Mucosa of descending colon (tissue), 3 donors: ENCODE data around the gene COMMD4. TPM values are rescaled to one million over a fixed set of nuclear protein-coding genes. Genes with fewer than 3 reads are reported as not detected.

Experiments used
- ATAC-seq: fragments of 200-7000 bp; cut with Tn5 transposase; one replicate; pipeline ENCODE4 v1.9.1; 2020; ENCODE audit warnings: mild to moderate bottlenecking, moderate library complexity
- DNase-seq, 3 donors: peaks; one replicate each; pipeline ENCODE4 v3.0.0-alpha.2; 2020
- H3K36me3 ChIP-seq: fragments of 200-600 bp; one replicate; pipeline ENCODE4 v1.8.0; 2021; ENCODE audit warnings: low read depth, mild to moderate bottlenecking
- H3K4me1 ChIP-seq: fragments of 200-600 bp; one replicate; pipeline ENCODE4 v1.8.0; 2021; ENCODE audit warnings: low read depth, mild to moderate bottlenecking
- H3K4me3 ChIP-seq: fragments of 200-600 bp; one replicate; pipeline ENCODE4 v1.8.0; 2021; ENCODE audit warnings: mild to moderate bottlenecking
- H3K9me3 ChIP-seq: fragments of 200-600 bp; one replicate; pipeline ENCODE4 v1.8.0; 2021; ENCODE audit warnings: mild to moderate bottlenecking
- CTCF ChIP-seq: fragments of 200-600 bp; IDR thresholded peaks from one replicate; pipeline ENCODE4 v1.8.0; 2022; ENCODE audit warnings: antibody characterized with exemption, mild to moderate bottlenecking
- intact Hi-C, 2 donors: fragments of 100-400 bp; cut with DNase I in 1 of 2; cut with micrococcal nuclease in 1 of 2; formaldehyde crosslinking; loops; one replicate each; pipeline versions ENCODE4 v1.11.0 to v1.11.1; 2022; cut with DNase I, micrococcal nuclease
- total RNA-seq, 3 donors: library from RNA; stranded (reverse); fragmentation: NEBNext Ultra II Directional in 2 of 3; extraction: Animal tissue kit (Norgen Biotek cat#: 25700) in 2 of 3; gene quantifications; one replicate each; pipeline versions ENCODE4 v1.2.1 to v1.2.4, GENCODE V29; 2021 to 2023
- donor health status: DM: no; HTN: no; CAD: no; lungs with moderate emphysema.
- donor health status: DM: no; HTN: no; CAD: no.
- donor health status: DM: no; HTN: yes; CAD: no.

COMMD4 gene
- total RNA-seq, 3 donors from 2014 or later: 57.2 to 84.9 (median 72.3) TPM

DNA sequence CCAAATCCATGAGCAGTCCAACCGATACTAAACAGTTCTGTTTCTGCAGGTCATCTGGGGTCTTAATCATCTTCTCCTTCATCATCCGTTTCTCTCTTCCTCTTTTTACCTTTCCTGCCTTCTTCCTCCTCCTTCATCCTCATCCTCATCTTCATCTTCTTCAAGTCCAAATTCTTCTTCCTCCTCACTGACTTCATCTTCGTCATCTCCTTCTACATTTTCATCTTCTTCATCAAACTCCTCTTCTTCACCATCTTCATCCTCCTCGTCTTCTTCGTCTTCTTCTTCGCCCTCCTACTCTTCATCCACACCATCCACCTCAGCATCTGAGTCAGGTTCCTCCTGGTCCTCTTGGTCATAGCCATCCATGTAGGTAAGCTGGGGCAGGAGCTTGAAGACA is 14.2 kb upstream of the COMMD4 start:
- intact Hi-C loops: no loop called here
- ATAC-seq (no peak), DNase-seq (no peak)
- no peak overlapping the region for H3K4me3 ChIP-seq
- H3K4me1 ChIP-seq: no peaks in the 10 kb centered on the region
- H3K9me3 ChIP-seq: no peaks in the 10 kb centered on the region
- no peak for TF ChIP-seq CTCF
- H3K36me3 ChIP-seq: no peaks in the 10 kb centered on the region

DNA sequence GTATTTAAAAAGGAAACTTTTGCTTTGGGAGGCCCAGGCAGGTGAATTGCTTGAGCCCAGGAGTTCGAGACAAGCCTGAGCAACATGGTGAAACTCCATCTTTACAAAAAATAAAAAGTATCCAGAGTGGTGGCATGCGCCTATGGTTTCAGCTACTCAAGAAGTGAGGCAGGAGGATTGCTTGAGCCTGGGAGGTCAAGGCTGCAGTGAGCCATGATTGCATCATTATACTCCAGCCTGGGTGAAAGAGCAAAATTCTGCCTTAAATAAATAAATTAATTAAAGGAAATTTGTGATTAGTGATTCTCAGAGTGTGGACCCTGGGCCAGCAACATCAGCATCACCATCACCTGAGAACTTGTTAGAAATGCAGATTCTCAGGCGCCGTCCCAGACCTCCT is 9.9 kb upstream of the COMMD4 start:
- H3K36me3 ChIP-seq: no peaks in the 10 kb centered on the region
- no peak overlapping the region for H3K4me3 ChIP-seq
- no peaks in the 10 kb centered on the region for H3K9me3 ChIP-seq
- intact Hi-C loops: no loop called here
- TF ChIP-seq CTCF: no peak
- H3K4me1 ChIP-seq: no peaks in the 10 kb centered on the region
- ATAC-seq (no peak), DNase-seq (no peak)

- ATAC-seq (no peak), DNase-seq (no peak)
- Histone ChIP-seq H3K4me3 (no peak overlapping the region), H3K9me3 (no peaks in the 10 kb centered on the region), H3K36me3 (no peaks in the 10 kb centered on the region), H3K4me1 (no peaks in the 10 kb centered on the region)
- intact Hi-C loops: no loop called here
- no peak for TF ChIP-seq CTCF
Measured at GRCh38 chr15:75327005-75327404, 8.9 kb upstream of the COMMD4 start.

DNA sequence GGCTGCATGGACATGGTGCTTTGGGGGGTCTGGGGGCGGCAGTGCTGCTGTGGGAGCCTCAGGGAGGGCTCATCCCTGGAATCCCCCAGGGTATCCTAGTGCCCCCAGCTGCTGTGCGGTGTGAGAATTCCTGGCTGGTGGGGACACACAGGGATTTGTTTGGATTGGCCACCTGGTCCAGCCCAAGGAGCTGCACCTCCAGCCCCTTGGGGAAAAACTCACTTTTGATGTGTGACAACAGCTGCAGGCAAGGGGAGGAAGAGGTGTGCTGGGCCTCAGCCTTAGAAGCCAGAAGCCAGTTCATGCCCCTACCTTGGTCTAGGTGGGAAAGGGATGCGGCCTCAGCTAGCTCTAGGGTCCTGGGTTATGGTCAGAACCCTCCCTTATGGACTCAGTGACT is 8.4 kb upstream of the COMMD4 start:
- TF ChIP-seq CTCF: no peak
- Histone ChIP-seq H3K36me3 (no peaks in the 10 kb centered on the region), H3K9me3 (no peaks in the 10 kb centered on the region), H3K4me3 (no peak overlapping the region), H3K4me1 (no peaks in the 10 kb centered on the region)
- intact Hi-C loops: no loop called here
- DNase-seq (no peak), ATAC-seq (no peak)

DNA sequence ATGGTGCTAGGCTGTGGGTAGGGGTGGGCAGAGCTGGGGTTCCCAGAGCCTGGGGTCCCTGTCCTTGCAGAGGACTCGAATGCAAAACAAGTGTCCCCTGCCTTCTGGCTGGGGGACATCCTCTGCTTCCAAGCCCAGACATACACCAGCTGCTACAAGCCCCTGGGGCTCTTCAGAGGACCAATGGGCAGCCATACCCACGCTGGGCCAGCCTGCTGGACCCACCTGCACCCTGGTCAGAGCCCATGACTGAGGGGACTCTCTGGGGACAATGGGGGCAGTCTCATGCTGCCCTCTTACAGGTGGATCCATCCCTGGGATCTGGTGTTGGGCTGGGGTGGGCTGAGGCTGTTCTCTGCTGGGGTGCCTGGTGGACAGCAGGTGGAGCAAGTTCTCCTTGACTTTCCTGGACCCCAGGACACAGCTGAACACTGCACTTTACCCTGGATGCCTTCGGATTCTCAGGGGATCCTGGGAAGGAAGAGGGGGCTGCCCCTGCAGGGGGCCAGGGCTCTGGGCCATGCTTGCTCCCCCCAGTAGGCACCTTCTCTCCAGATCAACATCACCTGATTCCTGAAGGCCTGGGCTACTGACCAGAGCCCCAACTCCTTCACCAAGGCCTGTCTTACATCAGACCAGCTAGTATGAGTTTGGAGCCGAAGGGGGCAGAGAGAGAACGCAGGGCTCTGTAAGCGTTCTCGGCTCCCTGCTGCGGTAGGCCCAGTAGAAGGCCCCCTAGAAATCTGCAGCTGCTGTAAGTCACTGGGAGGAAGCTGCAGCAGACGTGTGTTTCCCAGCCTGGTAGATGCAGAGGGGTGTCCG is 7.2 kb upstream of the COMMD4 start:
- DNase-seq (no peak), ATAC-seq (no peak)
- Histone ChIP-seq H3K4me1 (no peaks in the 10 kb centered on the region), H3K36me3 (no peaks in the 10 kb centered on the region), H3K9me3 (no peaks in the 10 kb centered on the region), H3K4me3 (no peak overlapping the region)
- TF ChIP-seq CTCF: no peak
- intact Hi-C loops: no loop called here
